Activated CD4-positive, alpha-beta T cell treated with anti-CD3 and anti-CD28 coated beads, Interleukin-2, amount 50 U/mL, for 16 hours (primary cell): ENCODE measurements around the gene SEMA6B.

Source experiments
- DNase-seq: peaks from one replicate; pipeline ENCODE4 v3.0.0-alpha.2; 2020

The SEMA6B gene

DNA sequence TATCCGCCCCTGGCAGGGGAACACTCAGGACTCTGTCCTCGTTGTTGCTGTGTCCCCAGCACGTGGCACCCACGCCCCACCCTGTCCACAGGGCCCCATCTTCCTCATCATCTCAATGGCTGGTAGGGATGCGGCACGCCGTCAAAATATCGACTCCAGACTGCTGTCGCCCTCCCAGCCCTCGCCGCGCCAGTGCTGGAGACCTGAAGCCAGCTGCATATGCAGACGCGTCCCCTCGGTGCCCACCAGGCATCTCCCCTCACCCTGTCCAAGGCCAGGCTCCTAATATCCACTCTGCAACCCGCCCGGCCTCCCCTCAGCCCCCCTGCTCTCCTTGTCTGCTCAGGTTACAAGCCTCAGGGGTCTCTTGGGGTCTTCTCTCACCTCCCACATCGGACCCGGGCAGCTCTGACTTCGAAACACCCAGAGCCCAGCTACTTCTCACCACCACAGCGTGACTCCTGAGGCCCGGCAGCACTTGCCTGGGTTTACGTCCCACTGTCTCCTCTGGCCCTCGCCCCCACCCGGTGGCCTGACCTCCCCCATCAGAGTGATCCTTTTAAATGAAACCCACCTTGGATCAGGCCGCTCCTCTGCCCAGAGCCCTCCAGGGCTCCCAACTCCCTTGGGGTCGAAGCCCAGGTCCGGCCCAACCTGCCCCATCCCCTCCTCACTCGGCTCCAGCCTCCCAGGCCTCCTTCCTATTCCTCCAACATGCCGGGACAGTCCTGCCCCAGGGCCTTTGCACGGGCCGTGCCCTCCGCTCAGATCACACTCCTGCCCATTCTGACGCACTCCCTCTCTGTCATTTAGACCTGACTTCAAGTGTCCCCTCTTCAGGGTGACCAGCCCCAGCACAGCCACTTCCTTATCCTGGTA, 53.7 kb downstream of the SEMA6B start:
- DNase-seq = no peak

DNA sequence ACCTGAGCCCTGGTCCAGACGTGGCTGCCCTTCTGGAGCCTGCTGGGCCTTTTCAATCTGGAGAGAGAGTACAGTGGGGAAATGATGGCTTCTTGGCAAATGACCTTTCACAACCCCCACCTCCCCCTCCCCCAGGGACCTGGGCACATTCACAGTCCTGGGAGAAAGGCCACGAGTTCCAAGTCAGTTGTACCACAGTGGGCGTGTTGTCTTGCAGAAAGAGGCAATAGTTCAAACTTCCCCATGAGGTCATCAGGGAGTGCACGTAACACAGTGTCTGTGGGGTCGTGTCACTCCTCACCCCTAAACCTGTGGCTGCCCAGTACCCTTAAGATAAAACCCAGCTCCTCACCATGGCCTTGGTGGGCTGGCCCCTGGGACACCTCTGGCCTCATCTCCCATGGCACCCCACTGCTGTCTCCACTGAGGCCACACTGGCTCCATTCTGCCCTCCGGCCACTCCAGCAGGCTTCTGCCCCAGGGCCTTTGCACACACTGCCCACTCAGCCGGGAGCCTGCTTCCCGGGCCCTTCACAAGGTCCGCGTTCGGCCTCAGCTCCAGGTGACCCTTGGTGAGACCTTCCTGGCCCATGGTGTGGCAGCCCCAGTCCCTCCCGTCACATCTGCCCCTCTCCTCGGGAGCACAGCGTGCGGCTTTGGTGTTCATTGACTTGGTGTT, 54.5 kb downstream of the SEMA6B start:
- DNase-seq = no peak

DNA sequence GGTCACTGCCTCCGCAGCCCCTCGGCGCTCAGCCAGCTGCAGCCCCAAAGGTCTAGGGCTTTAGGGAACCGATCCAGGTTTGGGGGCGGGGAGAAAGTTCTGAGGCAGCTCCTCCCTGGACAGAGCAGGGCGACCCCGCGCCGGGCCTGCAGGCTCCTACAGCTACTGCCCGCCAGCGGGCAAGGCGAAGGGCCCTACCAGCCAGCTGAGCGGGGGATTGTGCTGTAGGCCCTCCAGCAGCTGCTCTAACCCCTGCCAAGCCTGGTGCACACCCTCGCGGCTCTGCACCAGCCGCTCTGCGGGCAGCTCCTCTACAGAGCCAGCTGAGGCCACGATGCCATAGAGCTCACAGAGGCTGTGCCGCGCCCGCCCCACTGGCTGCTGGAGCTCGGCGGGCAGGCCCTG, 55.2 kb downstream of the SEMA6B start:
- DNase-seq = no peak

DNA sequence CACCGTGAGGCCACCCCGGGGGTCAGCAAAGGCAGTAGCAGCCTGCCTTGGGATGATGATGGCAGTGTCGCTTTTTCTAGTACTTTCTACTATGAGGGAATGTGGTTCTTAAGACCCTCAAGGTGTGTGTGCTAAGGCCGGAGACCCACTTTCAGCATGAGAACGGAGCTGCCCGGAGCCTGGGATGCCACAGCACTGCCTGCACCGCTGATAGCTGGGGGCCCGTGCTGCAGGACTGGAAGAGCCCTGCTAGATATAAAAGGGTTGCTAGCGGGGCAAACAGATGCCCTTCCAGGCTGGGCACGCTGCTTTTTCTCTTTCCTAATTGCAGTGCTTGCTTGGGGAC, 55.7 kb downstream of the SEMA6B start:
- no peak for DNase-seq

DNA sequence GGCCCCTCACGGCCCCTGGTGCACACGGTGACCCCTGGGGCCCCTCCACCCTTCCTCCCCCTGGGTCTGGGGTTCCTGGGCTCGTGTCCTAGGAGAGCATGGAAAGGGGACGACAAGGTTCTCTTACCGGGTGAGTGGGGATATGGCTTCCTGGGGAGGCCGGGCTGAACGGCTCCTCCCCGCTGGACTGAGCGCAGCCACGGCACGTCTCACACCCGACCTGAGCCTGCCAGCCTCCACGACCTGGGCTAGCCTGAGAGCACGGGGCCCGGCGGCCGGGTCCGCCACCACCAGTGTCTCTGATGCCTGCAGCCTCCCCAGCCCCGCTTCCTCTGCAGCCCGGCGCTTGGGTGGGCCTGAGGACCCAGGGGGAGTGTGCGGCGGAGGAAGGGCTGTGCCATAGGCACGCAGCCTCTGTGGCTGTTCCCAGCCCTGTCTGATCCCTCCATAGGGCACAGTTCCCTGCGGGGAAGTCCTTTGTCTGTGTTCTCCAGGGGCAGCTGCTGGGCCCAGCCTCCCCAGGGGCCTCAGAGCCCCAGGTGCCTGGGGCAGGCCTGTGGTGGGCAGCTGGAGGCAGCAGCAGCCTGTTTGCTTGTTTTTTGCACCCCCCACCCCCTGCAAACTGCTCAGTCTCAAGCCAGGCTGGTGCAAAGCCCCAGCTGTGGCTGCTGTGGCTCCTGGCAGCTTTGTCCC, 56.2 kb downstream of the SEMA6B start:
- DNase-seq = no peak

DNA sequence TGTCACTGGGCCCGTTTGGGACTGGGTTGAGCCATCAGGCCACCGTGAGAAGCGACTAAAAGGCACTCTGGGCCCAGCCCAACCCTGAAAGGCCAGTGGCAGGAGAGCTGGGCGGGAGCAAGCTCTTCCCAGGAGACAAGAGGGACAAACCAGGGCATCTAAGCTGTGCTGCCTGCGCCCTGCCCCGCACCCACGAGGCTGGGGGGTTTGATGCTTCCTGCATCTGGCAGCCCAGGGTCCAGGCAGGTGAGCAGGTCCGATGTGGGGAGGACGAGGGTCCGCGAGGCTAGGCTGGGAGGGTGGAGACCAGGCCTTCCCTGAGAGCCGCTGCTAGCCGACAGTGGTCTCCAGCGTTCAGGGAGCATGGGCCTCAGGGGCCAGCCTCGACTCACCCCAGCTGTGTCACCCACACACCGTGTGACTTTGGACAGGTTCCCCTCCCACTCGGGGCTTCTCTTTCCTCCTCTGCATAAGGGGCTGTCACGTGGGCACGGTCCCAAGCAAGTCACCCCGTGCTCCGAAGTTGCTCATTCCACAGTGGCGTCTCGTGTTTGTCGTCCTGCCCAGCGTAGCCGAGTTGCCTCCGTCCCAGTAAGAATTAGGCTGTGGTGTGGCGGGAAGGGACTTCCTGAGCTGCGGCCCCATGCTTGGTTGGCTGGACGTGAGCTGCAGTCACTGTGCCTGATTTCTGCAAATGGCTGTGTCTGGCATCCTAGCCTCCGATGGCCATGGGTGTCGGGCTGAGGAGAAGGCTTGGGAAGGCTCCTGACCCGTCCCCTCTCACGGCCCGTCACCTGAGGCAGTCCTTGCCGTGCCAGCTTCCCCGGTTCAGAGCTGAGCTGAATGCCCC, 57.0 kb downstream of the SEMA6B start:
- DNase-seq = no peak

DNA sequence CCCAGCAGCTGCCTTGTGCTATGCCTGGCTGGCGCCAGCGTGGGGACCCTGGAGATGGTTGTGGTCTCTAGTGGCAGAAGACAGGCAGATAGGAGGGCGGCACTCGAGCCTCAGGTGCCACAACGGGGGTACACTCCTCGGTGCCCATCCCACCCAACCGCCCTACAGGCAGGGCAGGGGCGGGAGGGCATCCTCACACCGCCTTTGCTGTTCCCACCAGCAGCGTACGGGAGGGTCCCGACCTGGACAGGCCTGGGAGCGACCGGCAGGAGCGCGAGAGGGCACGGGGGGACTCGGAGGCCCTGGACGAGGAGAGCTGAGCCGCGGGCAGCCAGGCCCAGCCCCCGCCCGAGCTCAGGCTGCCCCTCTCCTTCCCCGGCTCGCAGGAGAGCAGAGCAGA, 57.8 kb downstream of the SEMA6B start:
- DNase-seq = no peak

DNA sequence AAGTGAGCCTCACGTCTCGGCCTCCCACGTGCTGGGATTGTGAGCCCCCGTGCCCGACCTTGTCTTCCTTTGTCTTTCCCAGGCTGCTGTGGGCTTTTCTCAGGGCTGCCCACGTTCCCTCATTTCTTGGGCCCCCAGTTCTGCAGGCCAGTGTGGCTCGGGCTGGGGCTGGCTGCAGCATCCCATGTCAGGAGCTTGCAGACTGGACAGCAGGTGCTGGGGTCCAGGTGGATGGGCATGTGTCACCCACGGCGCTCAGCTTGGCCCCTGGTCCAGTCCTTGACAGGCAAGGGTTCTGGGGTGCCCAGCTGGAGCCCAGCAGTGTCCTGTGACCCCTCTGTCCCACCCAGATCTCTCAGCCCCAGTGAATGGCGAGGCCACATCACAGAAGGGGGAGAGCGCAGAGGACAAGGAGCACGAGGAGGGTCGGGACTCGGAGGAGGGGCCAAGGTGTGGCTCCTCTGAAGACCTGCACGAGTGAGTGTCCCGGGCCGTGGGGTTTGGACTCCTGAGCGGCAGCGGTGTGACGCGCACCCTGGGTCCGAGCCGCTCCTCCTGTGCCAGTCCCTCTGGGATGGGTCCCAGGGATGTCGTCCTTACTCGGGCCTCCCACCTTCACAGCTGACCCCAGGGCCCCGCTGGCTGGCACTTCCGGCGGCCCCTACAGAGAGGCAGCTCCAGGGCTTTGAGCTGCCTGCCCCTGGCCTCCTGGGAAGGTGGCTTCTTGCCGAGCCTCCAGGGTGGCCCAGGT, 58.5 kb downstream of the SEMA6B start:
- no peak for DNase-seq

DNA sequence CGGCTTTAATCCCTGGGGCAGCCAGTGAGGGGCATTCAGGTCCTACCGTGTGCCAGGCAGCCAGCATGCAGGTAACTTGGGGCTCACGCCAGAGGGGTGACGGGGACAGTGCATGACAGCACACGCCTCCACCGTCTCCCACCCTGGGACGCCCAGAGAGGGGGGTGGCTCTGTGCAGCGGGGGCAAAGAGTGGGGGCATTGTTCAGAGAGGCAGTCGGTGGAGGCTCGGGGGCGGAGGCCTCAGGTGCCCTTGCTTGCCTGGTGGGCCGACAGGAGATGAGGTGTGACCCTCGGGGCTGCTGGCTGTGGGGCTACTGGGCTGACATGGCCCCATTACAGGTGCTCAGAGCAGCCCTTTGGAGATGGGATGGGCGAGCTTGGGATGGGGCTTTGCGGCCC, 59.6 kb downstream of the SEMA6B start:
- DNase-seq = no peak

DNA sequence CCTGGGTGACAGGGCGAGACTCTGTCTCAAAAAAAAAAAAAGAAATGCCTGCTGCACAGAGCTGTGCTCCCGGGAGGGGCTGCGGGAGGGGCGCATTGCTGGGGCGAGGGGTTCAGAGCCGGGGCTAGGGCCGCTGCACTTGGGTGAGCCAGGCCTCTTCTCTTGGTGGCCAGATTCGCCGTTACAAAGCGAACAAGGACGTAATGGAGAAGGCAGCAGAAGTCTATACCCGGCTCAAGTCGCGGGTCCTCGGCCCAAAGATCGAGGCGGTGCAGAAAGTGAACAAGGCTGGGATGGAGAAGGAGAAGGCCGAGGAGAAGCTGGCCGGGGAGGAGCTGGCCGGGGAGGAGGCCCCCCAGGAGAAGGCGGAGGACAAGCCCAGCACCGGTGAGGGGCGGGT, 60.2 kb downstream of the SEMA6B start:
- no peak for DNase-seq

DNA sequence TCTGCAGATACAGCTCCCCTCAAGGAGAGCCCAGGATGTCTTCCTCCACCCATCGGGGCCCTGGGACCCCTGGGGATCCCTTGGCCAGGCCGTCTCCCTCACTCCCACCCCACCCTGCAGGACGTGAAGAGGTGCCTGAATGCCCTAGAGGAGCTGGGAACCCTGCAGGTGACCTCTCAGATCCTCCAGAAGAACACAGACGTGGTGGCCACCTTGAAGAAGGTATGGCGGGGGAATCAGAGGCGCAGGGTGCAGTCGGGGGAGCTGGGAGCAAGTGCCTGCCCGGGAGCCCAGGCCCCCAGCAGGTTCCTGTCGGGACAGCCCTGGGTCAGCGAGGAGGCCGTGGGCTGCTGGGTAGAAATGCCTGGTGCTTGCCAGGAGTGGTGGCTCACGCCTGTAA, 60.8 kb downstream of the SEMA6B start:
- no peak for DNase-seq

DNA sequence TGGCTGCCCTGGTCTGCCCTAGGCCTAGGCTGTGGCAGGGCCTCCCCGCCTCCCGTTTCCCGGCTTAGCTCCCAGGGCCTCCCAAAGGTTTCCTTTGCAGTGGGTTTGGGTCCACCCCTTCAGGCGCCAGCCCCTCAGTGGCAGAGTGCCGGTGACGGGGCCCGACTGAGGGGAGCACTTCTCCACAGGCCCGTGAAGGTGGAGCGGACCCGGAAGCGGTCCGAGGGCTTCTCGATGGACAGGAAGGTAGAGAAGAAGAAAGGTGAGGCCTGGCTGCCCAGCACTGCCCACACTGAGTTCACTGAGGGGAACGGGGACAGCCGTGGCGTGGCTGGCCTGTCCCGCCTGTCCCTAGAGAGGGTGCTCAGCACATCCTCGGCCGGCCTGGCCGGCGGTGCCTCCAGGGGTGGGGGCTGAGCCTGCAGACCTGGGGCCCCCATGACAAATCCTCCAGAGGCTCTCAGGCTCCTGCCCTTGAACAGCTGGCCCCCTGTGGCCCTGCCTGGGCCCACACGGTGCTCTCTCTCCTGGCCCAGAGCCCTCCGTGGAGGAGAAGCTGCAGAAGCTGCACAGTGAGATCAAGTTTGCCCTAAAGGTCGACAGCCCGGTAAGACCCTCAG, 61.6 kb downstream of the SEMA6B start:
- no peak for DNase-seq

DNA sequence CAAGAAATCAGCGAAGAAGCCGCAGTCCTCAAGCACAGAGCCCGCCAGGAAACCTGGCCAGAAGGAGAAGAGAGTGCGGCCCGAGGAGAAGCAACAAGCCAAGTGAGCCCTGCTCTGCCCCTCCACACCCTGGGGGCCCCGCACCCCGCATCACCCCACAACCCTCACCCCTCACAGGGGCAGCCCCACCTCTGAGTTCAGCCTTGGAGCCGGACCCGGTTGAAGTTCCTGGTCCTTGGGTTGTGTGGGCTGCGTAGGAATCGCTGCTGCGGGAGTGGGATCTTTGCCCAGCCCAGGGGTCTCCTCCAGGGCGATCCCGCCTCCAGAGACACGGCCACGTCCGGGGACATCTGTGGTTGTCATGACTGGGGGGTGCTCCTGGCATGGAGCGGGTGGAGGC, 63.2 kb downstream of the SEMA6B start:
- no peak for DNase-seq

DNA sequence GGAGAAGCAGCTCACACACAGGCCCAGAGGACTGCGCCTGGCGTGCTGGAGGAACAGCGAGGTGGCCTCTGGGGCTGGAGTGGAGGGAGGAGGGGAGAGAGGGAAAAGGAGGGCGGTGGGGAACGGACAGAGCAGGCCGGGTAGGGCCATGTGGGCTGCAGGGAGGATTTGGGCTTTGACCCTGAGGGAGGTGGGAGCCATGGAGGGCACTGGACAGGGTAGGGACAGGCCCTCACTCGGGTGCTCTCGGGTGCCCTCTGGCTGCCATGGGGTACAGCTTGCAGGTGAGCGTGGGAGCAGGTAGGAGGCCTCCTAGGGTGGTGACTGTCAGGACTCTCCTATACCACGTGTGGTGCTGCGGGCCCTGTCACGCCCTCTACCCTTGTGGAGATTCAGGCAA, 64.0 kb downstream of the SEMA6B start:
- DNase-seq = no peak

DNA sequence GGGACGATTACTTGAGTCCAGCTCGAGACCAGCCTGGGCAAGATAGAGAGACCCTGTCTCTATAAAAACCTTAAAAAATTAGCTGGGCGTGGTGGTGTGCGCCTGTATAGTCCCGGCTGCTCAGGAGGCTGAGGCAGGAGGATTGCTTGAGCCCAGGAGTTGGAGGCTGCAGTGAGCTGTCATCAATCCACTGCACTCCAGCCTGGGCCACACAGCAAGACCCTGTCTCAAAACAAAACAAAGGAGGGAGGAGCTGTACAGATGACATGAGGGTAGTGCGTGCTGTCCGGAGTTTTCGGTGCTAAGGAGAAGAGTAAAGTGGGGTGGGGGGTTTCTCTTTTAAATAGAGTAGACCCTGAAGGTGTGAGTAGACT, 64.8 kb downstream of the SEMA6B start:
- DNase-seq = no peak

DNA sequence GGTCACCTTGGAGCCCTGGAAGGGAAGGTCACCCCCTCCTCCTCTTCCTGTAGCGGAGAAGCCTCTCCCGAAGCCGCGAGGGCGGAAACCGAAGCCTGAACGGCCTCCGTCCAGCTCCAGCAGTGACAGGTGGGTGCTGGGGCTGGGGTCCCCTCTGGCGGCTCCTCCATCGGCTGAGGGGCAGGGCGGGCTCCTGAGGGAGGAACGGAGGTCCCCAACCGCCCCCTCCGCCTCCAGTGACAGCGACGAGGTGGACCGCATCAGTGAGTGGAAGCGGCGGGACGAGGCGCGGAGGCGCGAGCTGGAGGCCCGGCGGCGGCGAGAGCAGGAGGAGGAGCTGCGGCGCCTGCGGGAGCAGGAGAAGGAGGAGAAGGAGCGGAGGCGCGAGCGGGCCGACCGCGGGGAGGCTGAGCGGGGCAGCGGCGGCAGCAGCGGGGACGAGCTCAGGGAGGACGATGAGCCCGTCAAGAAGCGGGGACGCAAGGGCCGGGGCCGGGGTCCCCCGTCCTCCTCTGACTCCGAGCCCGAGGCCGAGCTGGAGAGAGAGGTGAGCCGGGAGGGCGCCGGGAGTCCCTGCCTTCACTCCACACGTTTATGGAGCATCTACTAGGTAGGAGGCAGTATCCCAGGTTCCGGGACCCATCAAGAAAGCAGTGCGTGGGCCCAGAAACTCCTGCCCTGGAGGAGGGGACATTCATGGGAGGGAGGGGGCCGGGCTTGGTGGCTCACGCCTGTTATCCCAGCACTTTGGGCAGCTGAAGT, 65.4 kb downstream of the SEMA6B start:
- DNase-seq = no peak

DNA sequence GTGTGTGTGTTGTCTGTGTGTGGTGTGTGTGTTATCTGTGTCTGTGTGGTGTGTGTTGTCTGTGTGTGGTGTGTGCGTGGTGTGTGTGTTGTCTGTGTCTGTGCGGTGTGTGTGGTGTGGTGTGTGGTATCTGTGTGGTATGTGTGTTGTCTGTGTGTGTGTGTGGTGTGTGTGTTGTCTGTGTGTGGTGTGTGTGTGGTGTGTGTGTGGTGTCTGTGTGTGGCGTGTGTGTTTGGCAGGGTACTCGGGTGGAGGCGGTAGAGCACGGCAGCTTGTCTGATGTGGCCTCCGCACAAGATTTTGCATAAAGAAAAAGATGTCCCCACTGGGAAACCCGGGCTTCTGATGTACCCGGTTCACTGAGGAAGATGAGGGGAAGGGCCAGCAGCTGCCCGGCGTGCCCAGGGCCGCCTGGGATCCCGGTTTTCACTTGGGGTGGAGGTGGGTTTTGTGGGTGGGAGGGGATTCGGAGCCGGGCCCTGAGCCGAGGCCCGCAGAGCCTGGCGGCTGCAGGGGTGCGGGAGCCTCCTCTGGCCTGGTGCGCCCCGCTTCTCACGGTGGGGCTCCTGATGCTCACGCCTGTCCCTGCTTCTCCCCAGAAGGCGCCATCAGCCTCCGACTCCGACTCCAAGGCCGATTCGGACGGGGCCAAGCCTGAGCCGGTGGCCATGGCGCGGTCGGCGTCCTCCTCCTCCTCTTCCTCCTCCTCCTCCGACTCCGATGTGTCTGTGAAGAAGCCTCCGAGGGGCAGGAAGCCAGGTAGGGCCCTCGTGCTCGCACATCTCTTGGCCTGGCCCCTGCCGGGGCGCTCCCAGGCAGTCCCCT, 66.2 kb downstream of the SEMA6B start:
- DNase-seq = no peak
